K562 (cell line): ENCODE results near the gene SLC2A9. TPM values are rescaled to one million over a fixed set of nuclear protein-coding genes. Genes with fewer than 3 reads are reported as not detected.

Experiments
- BMI1 ChIP-seq: fragments of 150-350 bp; IDR thresholded peaks from 2 replicates; pipeline ENCODE4 v1.6.1; 2014; ENCODE audit warnings: low read length
- BRF1 ChIP-seq: IDR thresholded peaks from 3 replicates; pipeline ENCODE4 v1.6.1; 2011; ENCODE audit warnings: borderline replicate concordance, mild to moderate bottlenecking; ENCODE audit not compliant: insufficient read length; ENCODE audit errors: extremely low read depth
- CCAR2 ChIP-seq: fragments of 200-400 bp; formaldehyde crosslinking; IDR thresholded peaks from 2 replicates; pipeline ENCODE4 v1.6.1; 2017; ENCODE audit warnings: mild to moderate bottlenecking, low read depth, low read length
- CTBP1 ChIP-seq: fragments of 450-650 bp; IDR thresholded peaks from 2 replicates; pipeline ENCODE4 v1.6.1; 2016; ENCODE audit warnings: borderline replicate concordance
- EP300 ChIP-seq: IDR thresholded peaks from 2 replicates; pipeline ENCODE4 v1.6.1; 2012; ENCODE audit warnings: low read length, improper control_type of control experiment
- EWSR1 ChIP-seq: fragments of 450-650 bp; IDR thresholded peaks from 2 replicates; pipeline ENCODE4 v1.6.1; 2018; ENCODE audit warnings: borderline replicate concordance, mild to moderate bottlenecking, low read depth, moderate library complexity; ENCODE audit not compliant: partially characterized antibody
- LCOR ChIP-seq: sonication (generic); formaldehyde crosslinking; IDR thresholded peaks from 2 replicates; pipeline ENCODE4 v1.8.0; 2022; ENCODE audit warnings: mild to moderate bottlenecking, missing genetic modification reagents
- NCOA2 ChIP-seq, 2 experiments: fragments of 450-650 bp; IDR thresholded peaks; 2 replicates each; pipeline ENCODE4 v1.6.1; 2018; ENCODE audit warnings: mild to moderate bottlenecking in 2 of 2, moderate library complexity in 1 of 2; ENCODE audit not compliant: partially characterized antibody in 2 of 2
- RHOXF2B ChIP-seq: fragments of 250-450 bp; sonication (Bioruptor Pico); conservative IDR thresholded peaks from 2 replicates; pipeline ENCODE4 v1.5.1; 2021
- SMAD1 ChIP-seq: fragments of 150-350 bp; IDR thresholded peaks from 2 replicates; pipeline ENCODE4 v1.6.1; 2014; ENCODE audit warnings: low read length, low read depth; ENCODE audit not compliant: partially characterized antibody
- TCF7L2 ChIP-seq: fragments of 150-350 bp; IDR thresholded peaks from 2 replicates; pipeline ENCODE4 v1.6.1; 2016; ENCODE audit warnings: low read depth, mild to moderate bottlenecking, low read length, moderate library complexity
- ZFP36 ChIP-seq: fragments of 150-350 bp; IDR thresholded peaks from 2 replicates; pipeline ENCODE4 v1.6.1; 2018; ENCODE audit warnings: low read length, low read depth; ENCODE audit not compliant: partially characterized antibody
- ZNF165 ChIP-seq: fragments of 250-450 bp; sonication (Bioruptor Pico); IDR thresholded peaks from 2 replicates; pipeline ENCODE4 v1.4.0; 2020; ENCODE audit warnings: borderline replicate concordance
- ZNF316 ChIP-seq: fragments of 450-650 bp; IDR thresholded peaks from 2 replicates; pipeline ENCODE4 v1.6.1; 2016
- polyA plus RNA-seq, 8 experiments: library from polyadenylated mRNA; depleted of rRNA in 4 of 8; stranded (reverse) in 5 of 8; unstranded in 3 of 8; fragments of >200 nt; fragmentation: Nextera tagmentation in 2 of 8; fragmentation: Illumina TruSeq in 1 of 8; extraction: Ambion mirVana in 2 of 8; extraction: Trizol in 1 of 8; gene quantifications; 2 replicates each; pipeline versions ENCODE4 v1.2.1 to v1.2.3, GENCODE V29; 2011 to 2014; ENCODE audit warnings: inconsistent platforms in 1 of 8, missing spikeins in 1 of 8
- total RNA-seq, 7 experiments: library from RNA; depleted of rRNA in 6 of 7; stranded (reverse); fragments of >200 nt in 6 of 7; fragmentation: Illumina TruSeq in 2 of 7; extraction: Trizol in 2 of 7; gene quantifications; 2 replicates each; pipeline versions ENCODE4 v1.2.1 to v1.2.3, GENCODE V29; 2011 to 2021; ENCODE audit warnings: low replicate concordance in 1 of 7
- TF ChIP-seq, protein P1 (sequence below): fragments of 450-650 bp; IDR thresholded peaks from 2 replicates; pipeline ENCODE4 v1.6.1; 2016; ENCODE audit warnings: mild to moderate bottlenecking, moderate library complexity
- TF ChIP-seq, protein P2 (sequence below): fragments of 450-650 bp; formaldehyde crosslinking; IDR thresholded peaks from 2 replicates; pipeline ENCODE4 v1.4.0; 2020; ENCODE audit warnings: mild to moderate bottlenecking, mixed read lengths

SLC2A9 gene
- total and polyA plus RNA-seq, 9 of the 15 experiments (the other 6 are each of a cell fraction or from before 2014, with no cell fraction given), result 0.15 to 1.9 (median 0.76) TPM

DNA sequence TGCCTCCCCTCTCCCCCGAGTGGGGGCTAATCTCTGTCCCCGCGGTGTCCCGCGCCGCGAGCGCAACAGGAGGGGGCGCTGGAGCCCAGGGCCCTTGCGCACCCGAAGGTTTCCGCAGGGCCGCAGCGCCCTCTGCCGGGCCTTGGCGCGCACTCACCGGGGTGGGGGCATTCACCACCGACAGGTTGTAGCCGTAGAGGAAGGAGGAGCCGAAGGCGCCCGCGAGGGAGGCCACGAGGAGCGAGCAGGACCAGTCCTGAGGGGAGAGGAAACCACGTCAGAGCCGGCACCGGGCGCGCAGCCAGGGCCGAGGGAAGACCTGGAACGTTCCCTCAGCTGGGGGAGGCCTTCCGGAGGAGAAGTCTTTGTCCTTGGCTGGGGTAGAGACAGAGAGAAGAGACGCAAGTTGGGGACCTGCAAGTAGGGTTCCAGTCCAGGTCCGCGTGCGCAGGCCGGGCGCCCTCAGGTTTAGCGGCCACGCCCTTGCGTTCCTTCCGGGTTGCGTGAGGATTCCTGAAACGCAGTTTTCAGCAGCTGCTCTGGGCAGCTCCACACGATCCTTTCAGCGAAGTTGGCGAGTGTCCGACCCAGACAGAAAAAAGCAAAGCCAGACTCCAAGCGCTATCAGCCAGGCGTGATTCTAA is 2.4 kb downstream of the SLC2A9 start (continued):
- TF ChIP-seq, protein P1, sequence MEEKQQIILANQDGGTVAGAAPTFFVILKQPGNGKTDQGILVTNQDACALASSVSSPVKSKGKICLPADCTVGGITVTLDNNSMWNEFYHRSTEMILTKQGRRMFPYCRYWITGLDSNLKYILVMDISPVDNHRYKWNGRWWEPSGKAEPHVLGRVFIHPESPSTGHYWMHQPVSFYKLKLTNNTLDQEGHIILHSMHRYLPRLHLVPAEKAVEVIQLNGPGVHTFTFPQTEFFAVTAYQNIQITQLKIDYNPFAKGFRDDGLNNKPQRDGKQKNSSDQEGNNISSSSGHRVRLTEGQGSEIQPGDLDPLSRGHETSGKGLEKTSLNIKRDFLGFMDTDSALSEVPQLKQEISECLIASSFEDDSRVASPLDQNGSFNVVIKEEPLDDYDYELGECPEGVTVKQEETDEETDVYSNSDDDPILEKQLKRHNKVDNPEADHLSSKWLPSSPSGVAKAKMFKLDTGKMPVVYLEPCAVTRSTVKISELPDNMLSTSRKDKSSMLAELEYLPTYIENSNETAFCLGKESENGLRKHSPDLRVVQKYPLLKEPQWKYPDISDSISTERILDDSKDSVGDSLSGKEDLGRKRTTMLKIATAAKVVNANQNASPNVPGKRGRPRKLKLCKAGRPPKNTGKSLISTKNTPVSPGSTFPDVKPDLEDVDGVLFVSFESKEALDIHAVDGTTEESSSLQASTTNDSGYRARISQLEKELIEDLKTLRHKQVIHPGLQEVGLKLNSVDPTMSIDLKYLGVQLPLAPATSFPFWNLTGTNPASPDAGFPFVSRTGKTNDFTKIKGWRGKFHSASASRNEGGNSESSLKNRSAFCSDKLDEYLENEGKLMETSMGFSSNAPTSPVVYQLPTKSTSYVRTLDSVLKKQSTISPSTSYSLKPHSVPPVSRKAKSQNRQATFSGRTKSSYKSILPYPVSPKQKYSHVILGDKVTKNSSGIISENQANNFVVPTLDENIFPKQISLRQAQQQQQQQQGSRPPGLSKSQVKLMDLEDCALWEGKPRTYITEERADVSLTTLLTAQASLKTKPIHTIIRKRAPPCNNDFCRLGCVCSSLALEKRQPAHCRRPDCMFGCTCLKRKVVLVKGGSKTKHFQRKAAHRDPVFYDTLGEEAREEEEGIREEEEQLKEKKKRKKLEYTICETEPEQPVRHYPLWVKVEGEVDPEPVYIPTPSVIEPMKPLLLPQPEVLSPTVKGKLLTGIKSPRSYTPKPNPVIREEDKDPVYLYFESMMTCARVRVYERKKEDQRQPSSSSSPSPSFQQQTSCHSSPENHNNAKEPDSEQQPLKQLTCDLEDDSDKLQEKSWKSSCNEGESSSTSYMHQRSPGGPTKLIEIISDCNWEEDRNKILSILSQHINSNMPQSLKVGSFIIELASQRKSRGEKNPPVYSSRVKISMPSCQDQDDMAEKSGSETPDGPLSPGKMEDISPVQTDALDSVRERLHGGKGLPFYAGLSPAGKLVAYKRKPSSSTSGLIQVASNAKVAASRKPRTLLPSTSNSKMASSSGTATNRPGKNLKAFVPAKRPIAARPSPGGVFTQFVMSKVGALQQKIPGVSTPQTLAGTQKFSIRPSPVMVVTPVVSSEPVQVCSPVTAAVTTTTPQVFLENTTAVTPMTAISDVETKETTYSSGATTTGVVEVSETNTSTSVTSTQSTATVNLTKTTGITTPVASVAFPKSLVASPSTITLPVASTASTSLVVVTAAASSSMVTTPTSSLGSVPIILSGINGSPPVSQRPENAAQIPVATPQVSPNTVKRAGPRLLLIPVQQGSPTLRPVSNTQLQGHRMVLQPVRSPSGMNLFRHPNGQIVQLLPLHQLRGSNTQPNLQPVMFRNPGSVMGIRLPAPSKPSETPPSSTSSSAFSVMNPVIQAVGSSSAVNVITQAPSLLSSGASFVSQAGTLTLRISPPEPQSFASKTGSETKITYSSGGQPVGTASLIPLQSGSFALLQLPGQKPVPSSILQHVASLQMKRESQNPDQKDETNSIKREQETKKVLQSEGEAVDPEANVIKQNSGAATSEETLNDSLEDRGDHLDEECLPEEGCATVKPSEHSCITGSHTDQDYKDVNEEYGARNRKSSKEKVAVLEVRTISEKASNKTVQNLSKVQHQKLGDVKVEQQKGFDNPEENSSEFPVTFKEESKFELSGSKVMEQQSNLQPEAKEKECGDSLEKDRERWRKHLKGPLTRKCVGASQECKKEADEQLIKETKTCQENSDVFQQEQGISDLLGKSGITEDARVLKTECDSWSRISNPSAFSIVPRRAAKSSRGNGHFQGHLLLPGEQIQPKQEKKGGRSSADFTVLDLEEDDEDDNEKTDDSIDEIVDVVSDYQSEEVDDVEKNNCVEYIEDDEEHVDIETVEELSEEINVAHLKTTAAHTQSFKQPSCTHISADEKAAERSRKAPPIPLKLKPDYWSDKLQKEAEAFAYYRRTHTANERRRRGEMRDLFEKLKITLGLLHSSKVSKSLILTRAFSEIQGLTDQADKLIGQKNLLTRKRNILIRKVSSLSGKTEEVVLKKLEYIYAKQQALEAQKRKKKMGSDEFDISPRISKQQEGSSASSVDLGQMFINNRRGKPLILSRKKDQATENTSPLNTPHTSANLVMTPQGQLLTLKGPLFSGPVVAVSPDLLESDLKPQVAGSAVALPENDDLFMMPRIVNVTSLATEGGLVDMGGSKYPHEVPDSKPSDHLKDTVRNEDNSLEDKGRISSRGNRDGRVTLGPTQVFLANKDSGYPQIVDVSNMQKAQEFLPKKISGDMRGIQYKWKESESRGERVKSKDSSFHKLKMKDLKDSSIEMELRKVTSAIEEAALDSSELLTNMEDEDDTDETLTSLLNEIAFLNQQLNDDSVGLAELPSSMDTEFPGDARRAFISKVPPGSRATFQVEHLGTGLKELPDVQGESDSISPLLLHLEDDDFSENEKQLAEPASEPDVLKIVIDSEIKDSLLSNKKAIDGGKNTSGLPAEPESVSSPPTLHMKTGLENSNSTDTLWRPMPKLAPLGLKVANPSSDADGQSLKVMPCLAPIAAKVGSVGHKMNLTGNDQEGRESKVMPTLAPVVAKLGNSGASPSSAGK, result peak; percentile 94
- TF ChIP-seq RHOXF2B, result no peak
- peak; percentile 89; the same call in 1 of the 2 replicates for TF ChIP-seq CTBP1
- no peak for TF ChIP-seq SMAD1
- TF ChIP-seq ZNF316, result no peak
- TF ChIP-seq ZNF165 (CRISPR knock-in tag), result no peak
- TF ChIP-seq LCOR (CRISPR knock-in tag), result peak; percentile 89
- no peak for TF ChIP-seq EP300
- TF ChIP-seq, protein P2, sequence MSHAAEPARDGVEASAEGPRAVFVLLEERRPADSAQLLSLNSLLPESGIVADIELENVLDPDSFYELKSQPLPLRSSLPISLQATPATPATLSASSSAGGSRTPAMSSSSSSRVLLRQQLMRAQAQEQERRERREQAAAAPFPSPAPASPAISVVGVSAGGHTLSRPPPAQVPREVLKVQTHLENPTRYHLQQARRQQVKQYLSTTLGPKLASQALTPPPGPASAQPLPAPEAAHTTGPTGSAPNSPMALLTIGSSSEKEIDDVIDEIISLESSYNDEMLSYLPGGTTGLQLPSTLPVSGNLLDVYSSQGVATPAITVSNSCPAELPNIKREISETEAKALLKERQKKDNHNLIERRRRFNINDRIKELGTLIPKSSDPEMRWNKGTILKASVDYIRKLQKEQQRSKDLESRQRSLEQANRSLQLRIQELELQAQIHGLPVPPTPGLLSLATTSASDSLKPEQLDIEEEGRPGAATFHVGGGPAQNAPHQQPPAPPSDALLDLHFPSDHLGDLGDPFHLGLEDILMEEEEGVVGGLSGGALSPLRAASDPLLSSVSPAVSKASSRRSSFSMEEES (CRISPR knock-in tag), result no peak
- peak; percentile 16; the same call in 1 of the 2 replicates for TF ChIP-seq BMI1
- no peak for TF ChIP-seq NCOA2 (IDR thresholded peaks at IDR 0.05; ENCODE audit: partially characterized antibody in 2 of 2)
- no peak for TF ChIP-seq EWSR1
- TF ChIP-seq TCF7L2, result no peak
- no peak for TF ChIP-seq CCAR2
- no peak for TF ChIP-seq ZFP36
- no peak for TF ChIP-seq BRF1
